H1 (cell line): ENCODE data around the gene FAM193A. TPM values are rescaled to one million over a fixed set of nuclear protein-coding genes. Genes with fewer than 3 reads are reported as not detected.

Experiments
- CTCF ChIA-PET: fragments of 300-600 bp; sonication (Branson Sonifier 250); formaldehyde crosslinking; loops from one replicate; lab custom pipeline; 2021; ENCODE audit not compliant: partially characterized antibody; lab: Charles Lee
- POLR2A ChIA-PET: fragments of 300-600 bp; sonication (Branson Sonifier 250); formaldehyde crosslinking; loops from one replicate; lab custom pipeline; 2021; ENCODE audit warnings: inconsistent platforms; ENCODE audit not compliant: partially characterized antibody; lab: Charles Lee
- DNase-seq, 2 experiments: peaks; one replicate each; pipeline versions ENCODE4 v3.0.0 to v3.0.0-alpha.2; 2010 to 2022; ENCODE audit warnings: low spot score in 2 of 2, low read depth in 1 of 2, mixed read lengths in 1 of 2
- FAIRE-seq: peaks from 2 replicates; lab custom pipeline; 2011; peaks lifted over from hg19 to GRCh38; lab: Jason Lieb, UNC
- H2AFZ ChIP-seq: 2 replicates; pipeline ENCODE4 v1.8.1; 2012; ENCODE audit warnings: low read length, inconsistent platforms
- H2AK5ac ChIP-seq: 2 replicates; pipeline ENCODE4 v1.6.1; 2013; ENCODE audit warnings: low read depth, low read length
- H2BK120ac ChIP-seq: replicated peaks from 2 replicates; pipeline ENCODE3; 2013; ENCODE audit warnings: low read depth, low read length, inconsistent platforms
- H2BK12ac ChIP-seq: 2 replicates; pipeline ENCODE4 v1.6.1; 2013; ENCODE audit warnings: low read depth, low read length
- H2BK15ac ChIP-seq: 2 replicates; pipeline ENCODE4 v1.6.1; 2013; ENCODE audit warnings: low read length
- H2BK20ac ChIP-seq: 2 replicates; pipeline ENCODE4 v1.6.1; 2013; ENCODE audit warnings: low read length
- H2BK5ac ChIP-seq: 2 replicates; pipeline ENCODE4 v1.6.1; 2013; ENCODE audit warnings: low read depth, low read length
- H3K14ac ChIP-seq: 2 replicates; pipeline ENCODE4 v1.6.1; 2013; ENCODE audit warnings: inconsistent platforms; ENCODE audit not compliant: insufficient read length
- H3K18ac ChIP-seq: 2 replicates; pipeline ENCODE4 v1.6.1; 2013; ENCODE audit warnings: low read length; ENCODE audit errors: extremely low read depth
- H3K23ac ChIP-seq: 2 replicates; pipeline ENCODE4 v1.6.1; 2013; ENCODE audit warnings: inconsistent platforms; ENCODE audit not compliant: insufficient read length
- H3K23me2 ChIP-seq: 2 replicates; pipeline ENCODE4 v1.6.1; 2013; ENCODE audit warnings: low read depth, low read length
- H3K27ac ChIP-seq: 2 replicates; pipeline ENCODE4 v1.6.1; 2011; ENCODE audit warnings: low read depth, low read length, inconsistent platforms
- H3K27me3 ChIP-seq, 4 experiments: replicated peaks in 1 of 4; 1 replicate in 1 of 4; 2 replicates in 3 of 4; pipeline versions ENCODE4 v1.6.1 to v1.8.1; 2011 to 2013; ENCODE audit warnings: low read length in 3 of 4, mild to moderate bottlenecking in 3 of 4, inconsistent platforms in 2 of 4, mixed read lengths in 2 of 4, moderate library complexity in 1 of 4; ENCODE audit not compliant: control insufficient read depth in 3 of 4, insufficient read depth in 3 of 4; ENCODE audit errors: extremely low read depth in 1 of 4
- H3K36me3 ChIP-seq, 4 experiments: 2 replicates each; pipeline versions ENCODE4 v1.6.1 to v1.8.1; 2011 to 2013; ENCODE audit warnings: mild to moderate bottlenecking in 4 of 4, low read length in 3 of 4, moderate library complexity in 2 of 4, control low read depth in 1 of 4, inconsistent platforms in 1 of 4; ENCODE audit not compliant: insufficient read depth in 4 of 4, control insufficient read depth in 2 of 4
- H3K4ac ChIP-seq: replicated peaks from 2 replicates; pipeline ENCODE3; 2013; ENCODE audit warnings: low read length, low read depth, mixed read lengths, inconsistent platforms; ENCODE audit not compliant: insufficient read length
- H3K4me1 ChIP-seq, 4 experiments: replicated peaks in 1 of 4; 1 replicate in 1 of 4; 2 replicates in 3 of 4; pipeline versions ENCODE4 v1.6.1 to v1.8.1; 2011 to 2013; ENCODE audit warnings: low read length in 3 of 4, inconsistent platforms in 2 of 4, mixed read lengths in 1 of 4; ENCODE audit not compliant: insufficient read depth in 4 of 4, control insufficient read depth in 3 of 4
- H3K4me2 ChIP-seq, 2 experiments: 2 replicates each; pipeline versions ENCODE4 v1.6.1 to v1.8.1; 2011 to 2013; ENCODE audit warnings: low read depth in 2 of 2, low read length in 2 of 2, control low read depth in 1 of 2, inconsistent platforms in 1 of 2, mild to moderate bottlenecking in 1 of 2; ENCODE audit not compliant: insufficient read depth in 1 of 2
- H3K4me3 ChIP-seq, 4 experiments: fragments of 200-600, 300-600 bp in 1 of 4; sonication (generic), shearing (Covaris generic), sonication (Bioruptor Twin) in 1 of 4; 2 replicates each; pipeline versions ENCODE4 v1.5.1 to v1.8.1; 2011 to 2016; ENCODE audit warnings: low read length in 4 of 4, low read depth in 3 of 4, control low read depth in 2 of 4, inconsistent platforms in 2 of 4, mild to moderate bottlenecking in 2 of 4, mixed read lengths in 1 of 4, moderate library complexity in 1 of 4; ENCODE audit not compliant: insufficient read depth in 2 of 4; ENCODE audit errors: extremely low read depth in 1 of 4
- H3K56ac ChIP-seq: replicated peaks from 2 replicates; pipeline ENCODE3; 2013; ENCODE audit warnings: low read depth, mild to moderate bottlenecking, mixed read lengths, low read length, inconsistent platforms; ENCODE audit not compliant: insufficient read length
- H3K79me1 ChIP-seq: 2 replicates; pipeline ENCODE4 v1.6.1; 2013; ENCODE audit warnings: low read depth, low read length, control low read depth
- H3K79me2 ChIP-seq, 2 experiments: 2 replicates each; pipeline versions ENCODE4 v1.6.1 to v1.8.1; 2012 to 2013; ENCODE audit warnings: low read length in 2 of 2, mild to moderate bottlenecking in 2 of 2, inconsistent platforms in 1 of 2; ENCODE audit not compliant: insufficient read depth in 2 of 2, control insufficient read depth in 1 of 2
- H3K9ac ChIP-seq, 4 experiments: replicated peaks in 1 of 4; 1 replicate in 1 of 4; 2 replicates in 3 of 4; pipeline versions ENCODE4 v1.6.1 to v1.8.1; 2011 to 2013; ENCODE audit warnings: low read depth in 3 of 4, low read length in 3 of 4, control low read depth in 2 of 4, mild to moderate bottlenecking in 2 of 4, moderate library complexity in 2 of 4, inconsistent platforms in 1 of 4; ENCODE audit errors: extremely low read depth in 1 of 4
- H3K9me3 ChIP-seq, 2 experiments: 2 replicates each; pipeline versions ENCODE4 v1.6.1 to v1.8.1; 2012 to 2013; ENCODE audit warnings: mild to moderate bottlenecking in 2 of 2, moderate library complexity in 2 of 2, control low read depth in 1 of 2, inconsistent platforms in 1 of 2, low read depth in 1 of 2, low read length in 1 of 2, mixed read lengths in 1 of 2; ENCODE audit not compliant: insufficient read depth in 2 of 2
- H4K20me1 ChIP-seq, 2 experiments: replicated peaks in 1 of 2; 2 replicates each; pipeline versions ENCODE3 to v1.8.1; 2011 to 2013; ENCODE audit warnings: inconsistent platforms in 2 of 2, low read length in 2 of 2, mild to moderate bottlenecking in 1 of 2; ENCODE audit not compliant: insufficient read depth in 2 of 2, control insufficient read depth in 1 of 2
- H4K5ac ChIP-seq: 2 replicates; pipeline ENCODE4 v1.6.1; 2013; ENCODE audit warnings: low read length, low read depth, mixed read lengths, inconsistent platforms; ENCODE audit not compliant: insufficient read length
- H4K8ac ChIP-seq: 2 replicates; pipeline ENCODE4 v1.8.0; 2013; ENCODE audit warnings: mild to moderate bottlenecking, moderate library complexity, low read length, inconsistent platforms; ENCODE audit not compliant: insufficient read depth; ENCODE audit errors: extremely low read depth
- H4K91ac ChIP-seq: replicated peaks from 2 replicates; pipeline ENCODE3; 2013; ENCODE audit warnings: low read length, mixed read lengths, inconsistent platforms; ENCODE audit not compliant: insufficient read length
- ATF3 ChIP-seq: IDR thresholded peaks from 2 replicates; pipeline ENCODE4 v1.6.1; 2011; ENCODE audit warnings: low read depth, mild to moderate bottlenecking, low read length; ENCODE audit not compliant: insufficient read depth
- BRCA1 ChIP-seq: IDR thresholded peaks from 2 replicates; pipeline ENCODE4 v1.6.1; 2012; ENCODE audit warnings: low read depth, low read length, improper control_type of control experiment
- CEBPB ChIP-seq: IDR thresholded peaks from 2 replicates; pipeline ENCODE4 v1.6.1; 2012; ENCODE audit warnings: low read depth, low read length
- CHD1 ChIP-seq: IDR thresholded peaks from 2 replicates; pipeline ENCODE4 v1.6.1; 2012; ENCODE audit warnings: low read depth, low read length, improper control_type of control experiment
- CTBP2 ChIP-seq: IDR thresholded peaks from 2 replicates; pipeline ENCODE4 v1.7.0; 2011; ENCODE audit warnings: borderline replicate concordance, mild to moderate bottlenecking, moderate library complexity, mixed read lengths, low read length; ENCODE audit not compliant: insufficient read depth, insufficient read length
- FOSL1 ChIP-seq: IDR thresholded peaks from 2 replicates; pipeline ENCODE4 v1.6.1; 2011; ENCODE audit warnings: mild to moderate bottlenecking, low read depth, low read length, moderate library complexity; ENCODE audit not compliant: insufficient read depth
- KDM1A ChIP-seq: fragments of 200-600, 300-600 bp; sonication (generic); IDR thresholded peaks from 2 replicates; pipeline ENCODE4 v1.7.1; 2016; ENCODE audit warnings: mild to moderate bottlenecking, low read length, borderline replicate concordance
- NANOG ChIP-seq: IDR thresholded peaks from 2 replicates; pipeline ENCODE4 v1.6.1; 2011; ENCODE audit warnings: low read length, low read depth, mild to moderate bottlenecking, inconsistent platforms; ENCODE audit not compliant: insufficient read depth, poor library complexity, severe bottlenecking
- POLR2AphosphoS5 ChIP-seq: IDR thresholded peaks from 2 replicates; pipeline ENCODE4 v1.6.1; 2011; ENCODE audit warnings: low read depth, low read length
- SIRT6 ChIP-seq: IDR thresholded peaks from one replicate; pipeline ENCODE4 v1.7.1; 2012; ENCODE audit warnings: low read length, inconsistent platforms
- SIX5 ChIP-seq: IDR thresholded peaks from 2 replicates; pipeline ENCODE4 v1.6.1; 2011; ENCODE audit warnings: mild to moderate bottlenecking, low read depth, low read length
- SP4 ChIP-seq: IDR thresholded peaks from 2 replicates; pipeline ENCODE4 v1.6.1; 2012; ENCODE audit warnings: low read length, inconsistent platforms
- TAF7 ChIP-seq: optimal IDR thresholded peaks from 2 replicates; pipeline ENCODE3; 2011; ENCODE audit warnings: low read depth, mild to moderate bottlenecking, inconsistent platforms, low read length, moderate library complexity, borderline replicate concordance
- WGBS, 2 experiments: shearing (Covaris generic) in 1 of 2; methylation state at CpG; one replicate each; pipeline versions ENCODE4 v1.1.6 to v1.1.7; 2013 to 2015; ENCODE audit warnings: low lambda C conversion rate in 2 of 2, mixed read lengths in 2 of 2, inconsistent platforms in 1 of 2, low coverage in 1 of 2, missing lambda C conversion rate in 1 of 2; ENCODE audit not compliant: insufficient replicate concordance in 2 of 2, insufficient coverage in 1 of 2, insufficient read length in 1 of 2; ENCODE audit errors: extremely low coverage in 1 of 2, missing lambda C conversion rate in 1 of 2; 5-methylcytosine and 5-hydroxymethylcytosine counted together
- polyA plus RNA-seq, 7 experiments: library from polyadenylated mRNA; depleted of rRNA in 3 of 7; stranded (reverse) in 5 of 7; unstranded in 2 of 7; fragments of >200 nt in 5 of 7; fragments of 200-250 nt in 2 of 7; gene quantifications; 1 replicate in 5 of 7; 2 replicates in 1 of 7; 4 replicates in 1 of 7; pipeline versions ENCODE4 v1.2.1 to v1.2.3, GENCODE V29; 2011 to 2013; ENCODE audit warnings: missing spikeins in 2 of 7, mixed read lengths in 2 of 7
- total RNA-seq: library from RNA; stranded (reverse); fragmentation: NEBNext Ultra II Directional; extraction: Animal tissue kit (Norgen Biotek cat#: 25700); gene quantifications from 2 replicates; pipeline ENCODE4 v1.2.1, GENCODE V29; 2021
- TF ChIP-seq, protein P1 (sequence below): IDR thresholded peaks from 2 replicates; pipeline ENCODE4 v1.6.1; 2012; ENCODE audit warnings: inconsistent platforms

FAM193A gene
- total and polyA plus RNA-seq, 2 of the 8 experiments (the other 6 are each of a cell fraction or from before 2014, with no cell fraction given): 8.7 to 26.2 TPM

DNA sequence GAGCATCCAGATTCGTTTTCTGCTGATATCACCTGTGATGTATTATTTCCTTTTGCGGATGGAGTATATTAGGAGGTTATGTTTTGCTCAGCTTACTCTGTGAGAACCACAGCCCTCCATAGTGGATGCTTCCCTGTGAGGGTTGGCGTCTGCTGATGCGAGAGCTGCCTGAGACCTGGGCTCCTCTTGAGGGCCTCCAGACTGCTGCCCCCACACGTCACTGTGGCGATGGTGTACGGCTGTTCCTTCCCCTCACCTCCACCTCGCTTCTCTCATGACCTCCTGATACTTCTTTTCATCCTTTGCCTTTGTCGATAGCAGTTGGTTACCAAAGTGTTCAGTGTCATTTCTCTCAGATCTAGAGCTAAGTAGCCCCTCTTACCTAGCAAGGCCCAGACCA lies 148.0 kb downstream of the FAM193A start:
- Histone ChIP-seq H3K4me1 (no peaks in the 10 kb centered on the region), H2BK15ac (no peak overlapping the region), H2AK5ac (no peak overlapping the region), H3K23ac (no peak overlapping the region), H2BK120ac (no peak overlapping the region), H2BK20ac (no peak overlapping the region), H2BK5ac (no peak overlapping the region), H3K27ac (no peak overlapping the region), H4K91ac (no peak overlapping the region), H4K20me1 (no peaks in the 10 kb centered on the region), H4K5ac (no peak overlapping the region), H3K9ac (no peak overlapping the region), H2BK12ac (no peak overlapping the region), H3K4me2 (no peak overlapping the region), H3K56ac (no peak overlapping the region), H3K4ac (no peak overlapping the region), H4K8ac (no peak overlapping the region), H2AFZ (no peak overlapping the region), H3K9me3 (no peaks in the 10 kb centered on the region), H3K4me3 (no peak overlapping the region), H3K27me3 (no peaks in the 10 kb centered on the region), H3K79me2 (no peaks in the 10 kb centered on the region), H3K23me2 (no peaks in the 10 kb centered on the region), H3K14ac (no peak overlapping the region), H3K18ac (no peak overlapping the region), H3K79me1 (no peaks in the 10 kb centered on the region), H3K36me3 (peaks cover 2 to 12% (median 9%) of the 10 kb centered on the region in 4 experiments; a peak in 5 of 8 replicates)
- 92% methylated on average over 9 of the region's 9 CpGs; no CpG with 5 or more reads in 1 of the 2 experiments for WGBS, 2 experiments
- ChIA-PET POLR2A (no interaction called here), CTCF (interaction anchor here (3.7 kb wide), 1 partner anchor 10 kb away, joined by 26 read pairs; no protein-coding TSS in a partner anchor)
- FAIRE-seq (no peak), DNase-seq (no peak)
- TF ChIP-seq BRCA1 (no peak), KDM1A (no peak), TAF7 (no peak), SIX5 (no peak), CEBPB (no peak), FOSL1 (no peak), SIRT6 (no peak), POLR2AphosphoS5 (no peak), NANOG (no peak), SP4 (no peak), ATF3 (no peak), CHD1 (no peak), CTBP2 (no peak)
- TF ChIP-seq, protein P1, sequence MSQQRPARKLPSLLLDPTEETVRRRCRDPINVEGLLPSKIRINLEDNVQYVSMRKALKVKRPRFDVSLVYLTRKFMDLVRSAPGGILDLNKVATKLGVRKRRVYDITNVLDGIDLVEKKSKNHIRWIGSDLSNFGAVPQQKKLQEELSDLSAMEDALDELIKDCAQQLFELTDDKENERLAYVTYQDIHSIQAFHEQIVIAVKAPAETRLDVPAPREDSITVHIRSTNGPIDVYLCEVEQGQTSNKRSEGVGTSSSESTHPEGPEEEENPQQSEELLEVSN: no peak
